Stimulated activated CD4-positive, alpha-beta T cell treated with anti-CD3 and anti-CD28 coated beads, TNF-alpha, amount 100 ng/mL, for 4 hours (primary cell): ENCODE data around the gene PIK3CB.
"Not testable (repeated sequence)": the region's sequence is repeated elsewhere in the genome, so short reads cannot be mapped to it uniquely, and the experiment has no call there.

Source experiments
- DNase-seq, 3 experiments: peaks; one replicate each; pipeline ENCODE4 v3.0.0-alpha.2; 2020; ENCODE audit warnings: low read depth in 3 of 3

Gene PIK3CB

GRCh38 chr3:138806376-138807080, 28.2 kb downstream of the PIK3CB start:
- no peak for DNase-seq

- no peak for DNase-seq
Measured at GRCh38 chr3:138803006-138803653, 31.6 kb downstream of the PIK3CB start.

GRCh38 chr3:138802223-138802622, 32.5 kb downstream of the PIK3CB start:
- not testable (repeated sequence) for DNase-seq

- no peak for DNase-seq
Measured at GRCh38 chr3:138801792-138802191, 32.9 kb downstream of the PIK3CB start.

GRCh38 chr3:138800248-138800647, 34.5 kb downstream of the PIK3CB start:
- no peak for DNase-seq

- no peak for DNase-seq
Measured at GRCh38 chr3:138799822-138800221, 34.9 kb downstream of the PIK3CB start.

GRCh38 chr3:138797508-138798038, 37.2 kb downstream of the PIK3CB start:
- no peak for DNase-seq

- no peak for DNase-seq
Measured at GRCh38 chr3:138796761-138797160, 38.0 kb downstream of the PIK3CB start.

- DNase-seq: no peak
Measured at GRCh38 chr3:138786788-138787271, 47.9 kb downstream of the PIK3CB start.

- DNase-seq: no peak
Measured at GRCh38 chr3:138785951-138786350, 48.8 kb downstream of the PIK3CB start.

GRCh38 chr3:138785362-138785857, 49.3 kb downstream of the PIK3CB start:
- DNase-seq: not testable (repeated sequence)

- no peak for DNase-seq
Measured at GRCh38 chr3:138782755-138783154, 52.0 kb downstream of the PIK3CB start.

GRCh38 chr3:138781012-138781470, 53.7 kb downstream of the PIK3CB start:
- peak in 1 of 3 experiments; percentile 15 for DNase-seq

- no peak for DNase-seq
Measured at GRCh38 chr3:138778643-138779042, 56.1 kb downstream of the PIK3CB start.

- no peak for DNase-seq
Measured at GRCh38 chr3:138776961-138777360, 57.8 kb downstream of the PIK3CB start.

GRCh38 chr3:138775254-138775595, 59.5 kb downstream of the PIK3CB start:
- DNase-seq: no peak

- no peak for DNase-seq
Measured at GRCh38 chr3:138774529-138775253, 60.0 kb downstream of the PIK3CB start.

- DNase-seq: no peak
Measured at GRCh38 chr3:138771585-138771984, 63.1 kb downstream of the PIK3CB start.

GRCh38 chr3:138769616-138770015, 65.1 kb downstream of the PIK3CB start:
- DNase-seq: no peak

GRCh38 chr3:138768946-138769345, 65.8 kb downstream of the PIK3CB start:
- no peak for DNase-seq

GRCh38 chr3:138768125-138768524, 66.6 kb downstream of the PIK3CB start:
- DNase-seq: no peak

GRCh38 chr3:138767498-138768104, 67.1 kb downstream of the PIK3CB start:
- no peak for DNase-seq
